Breast epithelium (tissue), 3 donors: ENCODE results near the gene PLAAT4.

Experiments
- CTCF ChIP-seq, 3 donors: fragments of 450-650 bp; IDR thresholded peaks; one replicate each; pipeline ENCODE4 v1.5.1; 2016 to 2017; ENCODE audit warnings: antibody characterized with exemption in 3 of 3, mild to moderate bottlenecking in 3 of 3, moderate library complexity in 3 of 3
- POLR2AphosphoS5 ChIP-seq, 3 donors: sonication (generic); formaldehyde crosslinking; IDR thresholded peaks; one replicate each; pipeline ENCODE4 v1.6.1; 2017; ENCODE audit warnings: antibody characterized with exemption in 3 of 3

GRCh38 chr11:63493127-63493526, 43.5 kb upstream of the PLAAT4 start:
- TF ChIP-seq CTCF (IDR thresholded peaks at IDR 0.05), result no peak
- no peak for TF ChIP-seq POLR2AphosphoS5 (IDR thresholded peaks at IDR 0.05)
